ENCODE results near the gene ARHGAP26.

The ARHGAP26 gene, protein sequence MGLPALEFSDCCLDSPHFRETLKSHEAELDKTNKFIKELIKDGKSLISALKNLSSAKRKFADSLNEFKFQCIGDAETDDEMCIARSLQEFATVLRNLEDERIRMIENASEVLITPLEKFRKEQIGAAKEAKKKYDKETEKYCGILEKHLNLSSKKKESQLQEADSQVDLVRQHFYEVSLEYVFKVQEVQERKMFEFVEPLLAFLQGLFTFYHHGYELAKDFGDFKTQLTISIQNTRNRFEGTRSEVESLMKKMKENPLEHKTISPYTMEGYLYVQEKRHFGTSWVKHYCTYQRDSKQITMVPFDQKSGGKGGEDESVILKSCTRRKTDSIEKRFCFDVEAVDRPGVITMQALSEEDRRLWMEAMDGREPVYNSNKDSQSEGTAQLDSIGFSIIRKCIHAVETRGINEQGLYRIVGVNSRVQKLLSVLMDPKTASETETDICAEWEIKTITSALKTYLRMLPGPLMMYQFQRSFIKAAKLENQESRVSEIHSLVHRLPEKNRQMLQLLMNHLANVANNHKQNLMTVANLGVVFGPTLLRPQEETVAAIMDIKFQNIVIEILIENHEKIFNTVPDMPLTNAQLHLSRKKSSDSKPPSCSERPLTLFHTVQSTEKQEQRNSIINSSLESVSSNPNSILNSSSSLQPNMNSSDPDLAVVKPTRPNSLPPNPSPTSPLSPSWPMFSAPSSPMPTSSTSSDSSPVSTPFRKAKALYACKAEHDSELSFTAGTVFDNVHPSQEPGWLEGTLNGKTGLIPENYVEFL

DNA sequence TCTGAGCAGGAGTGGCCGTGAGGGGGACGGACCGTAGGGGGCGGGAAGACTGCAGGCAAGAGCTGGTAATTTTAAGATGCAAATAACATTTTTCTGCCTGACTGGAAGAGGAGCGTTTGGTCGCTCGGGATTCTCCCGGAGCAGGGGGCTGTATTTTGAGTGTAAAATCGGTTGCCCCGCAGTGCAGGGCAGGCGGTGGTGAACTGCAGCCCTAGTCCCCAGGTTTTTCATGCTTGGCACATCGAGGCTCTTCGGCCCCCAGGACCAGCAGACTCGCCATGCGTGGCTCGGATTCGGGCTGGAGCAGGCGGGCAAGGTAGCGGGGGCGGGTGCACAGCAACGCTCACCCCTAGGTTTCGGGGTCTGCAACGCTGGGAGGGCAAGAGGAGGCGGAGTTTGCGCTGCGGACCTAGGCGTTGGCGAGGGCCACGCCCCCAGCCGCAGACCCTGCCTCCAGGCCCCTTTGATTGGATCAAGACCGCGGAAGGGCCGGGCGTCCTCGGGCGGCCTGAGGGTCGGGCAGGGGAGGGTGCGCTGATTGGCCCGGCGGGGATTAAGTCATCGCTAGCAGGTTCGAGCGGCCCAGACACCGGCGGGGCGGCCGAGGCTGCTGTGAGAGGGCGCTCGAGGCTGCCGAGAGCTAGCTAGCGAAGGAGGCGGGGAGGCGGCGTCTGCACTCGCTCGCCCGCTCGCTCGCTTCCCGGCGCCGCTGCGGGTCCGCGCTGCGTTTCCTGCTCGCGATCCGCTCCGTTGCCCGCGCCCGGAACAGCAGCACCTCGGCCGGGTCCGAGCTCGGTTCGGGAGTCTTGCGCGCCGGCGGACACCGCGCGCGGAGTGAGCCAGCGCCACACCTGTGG lies at the start of gene ARHGAP26:
ARHGAP26 (plus strand) TSS at position 585 of the 857 bp plus-strand sequence. CDS start 385 bp downstream, outside the sequence.
- in situ Hi-C loops (cut with MboI; ENCODE audit: low sequenced_read_pairs) = no loop called here

GRCh38 chr5:142720641-142721271 lies 49.4 kb upstream of the ARHGAP26 start:
- in situ Hi-C loops (cut with MboI; ENCODE audit: low sequenced_read_pairs) = loop anchor here (25.0 kb wide), 1 partner anchor 1467 kb away; no protein-coding TSS in a partner anchor

DNA sequence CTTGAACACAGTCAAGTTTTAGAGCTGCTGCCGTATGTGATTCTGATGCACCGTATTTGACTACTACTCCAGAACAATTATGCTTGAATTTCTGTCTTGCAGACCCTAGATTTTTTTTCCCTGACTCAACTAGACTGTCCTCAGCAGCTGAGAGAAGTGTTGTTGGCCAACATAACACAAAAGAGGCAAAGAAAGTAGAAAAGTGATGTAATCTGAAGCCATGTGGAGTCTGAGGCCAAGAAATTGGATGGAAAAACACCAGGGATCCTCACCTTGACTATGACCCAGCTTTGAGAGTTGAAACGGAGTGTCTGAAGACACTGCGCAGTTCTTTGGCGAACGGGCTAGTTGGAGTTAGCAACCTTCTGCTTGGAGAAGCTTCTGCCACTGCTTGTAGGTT lies 48.0 kb upstream of the ARHGAP26 start:
- in situ Hi-C loops (cut with MboI; ENCODE audit: low sequenced_read_pairs) = loop anchor here (25.0 kb wide), 1 partner anchor 1465 kb away; no protein-coding TSS in a partner anchor

- in situ Hi-C loops (cut with MboI; ENCODE audit: low sequenced_read_pairs) = loop anchor here (25.0 kb wide), 1 partner anchor 1464 kb away; no protein-coding TSS in a partner anchor
Observed at GRCh38 chr5:142722896-142723295, 47.3 kb upstream of the ARHGAP26 start.

DNA sequence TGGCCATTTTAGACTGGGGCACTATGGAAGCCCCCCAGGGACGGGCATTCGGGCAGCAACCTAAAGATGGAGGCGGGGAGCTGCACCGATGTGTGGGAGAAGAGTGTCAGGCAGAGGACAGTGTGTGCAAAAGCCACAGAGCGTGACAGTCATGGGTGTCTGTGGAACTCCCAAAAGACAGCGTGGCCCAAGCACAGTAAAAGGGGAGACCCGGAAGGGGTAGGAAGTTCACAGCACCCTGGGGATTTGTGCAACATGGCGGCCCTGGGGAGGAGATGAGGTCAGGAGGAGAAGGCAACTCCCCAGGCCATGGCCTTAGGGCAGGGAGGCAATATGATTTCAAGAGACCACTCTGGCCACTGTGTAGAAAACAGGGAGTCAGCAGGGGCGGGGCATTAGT lies 45.4 kb upstream of the ARHGAP26 start:
- in situ Hi-C loops (cut with MboI; ENCODE audit: low sequenced_read_pairs) = loop anchor here (25.0 kb wide), 1 partner anchor 1462 kb away; no protein-coding TSS in a partner anchor

DNA sequence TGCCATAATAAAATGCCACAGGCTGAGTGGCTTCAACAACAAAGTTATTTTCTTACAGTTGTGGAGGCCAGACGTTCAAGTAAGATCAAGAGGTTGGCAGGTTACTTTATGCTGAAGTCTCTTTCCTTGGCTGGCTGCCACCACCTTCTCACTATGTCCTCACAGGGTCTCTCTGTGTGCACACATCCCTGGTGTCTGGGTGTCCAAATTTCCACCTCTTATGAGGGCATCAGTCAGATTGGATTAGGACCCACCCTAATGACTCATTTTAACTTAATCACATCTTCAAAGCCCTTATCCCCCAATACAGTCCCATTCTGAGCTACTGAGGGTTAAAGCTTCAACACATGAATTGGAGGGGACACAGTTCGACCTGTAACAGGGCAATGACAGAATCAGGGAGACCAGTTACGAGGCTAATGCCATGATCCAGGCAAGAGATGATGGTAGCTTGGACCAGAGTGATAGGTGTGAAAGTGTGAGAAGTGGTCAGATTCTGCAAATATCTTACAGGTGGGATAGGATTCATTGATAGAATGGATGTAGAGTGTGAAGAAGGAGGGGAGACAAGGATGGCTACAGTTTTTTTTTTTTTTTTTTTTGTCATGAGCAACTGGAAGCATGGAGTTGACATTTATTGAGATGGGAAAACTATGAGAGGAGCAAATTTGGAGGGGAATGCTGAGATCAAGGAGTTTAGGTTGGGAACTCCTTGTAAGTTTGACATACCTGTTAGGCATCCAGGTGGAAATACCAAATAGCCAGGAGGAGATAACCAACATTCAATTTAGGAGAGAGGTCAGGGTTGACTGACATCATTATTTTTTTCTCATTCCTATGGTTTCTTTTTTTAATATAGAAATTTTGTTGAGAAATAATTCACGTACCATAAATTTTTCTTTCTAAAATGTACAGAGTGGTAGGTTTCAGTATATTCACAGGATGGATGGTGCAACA lies 44.7 kb upstream of the ARHGAP26 start:
- in situ Hi-C loops (cut with MboI; ENCODE audit: low sequenced_read_pairs) = no loop called here

DNA sequence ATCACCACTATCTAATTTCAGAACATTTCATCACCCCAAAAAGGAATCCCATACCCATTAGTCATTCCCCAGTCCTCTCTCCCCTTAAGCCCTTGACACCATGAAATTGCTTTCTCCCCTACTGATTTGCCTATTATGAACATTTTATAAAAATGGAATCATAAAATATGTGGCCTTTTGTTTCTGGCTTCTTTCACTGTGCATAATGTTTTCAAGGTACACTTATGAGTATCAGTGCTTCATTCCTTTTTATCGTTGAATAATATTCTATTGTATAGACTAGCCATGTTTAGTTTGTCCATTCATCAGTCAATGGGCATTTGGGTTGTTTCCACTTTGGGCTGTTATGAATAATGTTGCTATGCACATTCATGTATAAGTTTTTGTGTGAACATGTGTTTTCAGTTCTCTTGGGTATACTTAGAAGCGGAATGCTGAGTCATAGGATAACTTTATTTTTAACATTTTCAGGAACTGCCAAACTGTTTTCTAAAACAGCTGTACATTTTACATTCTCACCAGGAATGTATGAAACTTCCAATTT lies 43.9 kb upstream of the ARHGAP26 start:
- in situ Hi-C loops (cut with MboI; ENCODE audit: low sequenced_read_pairs) = no loop called here

- in situ Hi-C loops (cut with MboI; ENCODE audit: low sequenced_read_pairs) = no loop called here
Observed at GRCh38 chr5:142727735-142728047, 42.5 kb upstream of the ARHGAP26 start.

DNA sequence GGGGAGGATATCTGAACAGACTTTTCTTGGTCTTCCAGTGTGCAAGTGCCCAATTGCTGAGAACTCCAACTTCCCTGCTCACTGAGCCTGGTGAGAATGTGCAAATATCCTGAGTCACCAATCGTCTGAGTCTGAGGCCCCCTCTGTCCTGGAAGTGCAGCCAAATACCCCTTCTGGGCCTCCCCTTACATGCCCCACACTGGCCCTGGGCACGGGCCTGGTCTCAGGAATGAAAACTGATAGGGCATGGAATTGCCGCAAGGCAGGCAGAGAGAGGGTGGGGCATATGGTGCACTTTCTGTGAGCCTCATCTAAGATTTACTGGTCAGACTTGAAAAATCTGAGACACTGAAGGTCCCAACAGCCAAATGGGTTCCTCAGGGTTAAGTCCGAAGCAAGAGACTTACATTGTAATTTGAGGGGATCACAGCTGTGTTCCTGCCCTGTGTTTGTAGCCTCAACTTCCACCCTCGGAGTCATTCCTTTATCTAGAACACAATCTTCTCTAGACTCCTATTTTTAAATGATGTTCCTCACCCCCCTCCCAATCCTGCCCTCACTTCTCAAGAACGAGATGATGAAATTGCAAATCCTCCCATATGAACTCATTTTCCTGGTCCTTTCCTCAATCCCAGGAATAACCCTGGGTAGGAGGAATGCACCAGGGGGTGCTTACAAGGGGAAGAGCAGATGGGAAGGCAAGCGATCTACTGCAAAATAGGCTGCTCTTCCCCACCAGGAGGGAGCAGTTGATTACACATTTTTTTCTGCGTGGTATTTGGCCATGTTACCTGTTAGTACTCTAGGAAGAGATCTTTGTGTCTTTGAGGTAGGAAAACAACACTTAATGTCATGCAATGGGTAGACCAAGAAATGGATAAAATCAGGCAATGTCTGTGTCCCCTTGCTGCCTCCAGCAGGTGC lies 34.6 kb upstream of the ARHGAP26 start:
- in situ Hi-C loops (cut with MboI; ENCODE audit: low sequenced_read_pairs) = no loop called here

DNA sequence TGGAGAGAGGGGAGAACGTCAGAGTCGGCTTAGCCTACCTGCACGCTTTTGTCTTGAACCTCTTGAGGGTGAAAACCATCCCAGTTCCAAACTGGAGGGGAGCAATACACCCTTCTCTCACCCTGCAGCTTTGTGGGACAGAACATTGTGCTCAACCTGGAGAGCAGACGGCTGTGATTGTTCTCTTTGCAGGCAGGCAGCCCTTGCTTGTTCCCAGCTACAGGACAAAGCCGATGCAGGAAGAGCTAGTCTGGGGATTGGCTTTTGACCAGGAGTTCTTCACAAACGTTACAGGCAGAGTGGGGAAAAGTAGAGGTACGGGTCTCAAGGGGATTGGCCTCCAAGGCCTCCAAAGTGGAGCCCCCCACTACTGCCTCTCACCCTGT lies 33.9 kb upstream of the ARHGAP26 start:
- in situ Hi-C loops (cut with MboI; ENCODE audit: low sequenced_read_pairs) = no loop called here

DNA sequence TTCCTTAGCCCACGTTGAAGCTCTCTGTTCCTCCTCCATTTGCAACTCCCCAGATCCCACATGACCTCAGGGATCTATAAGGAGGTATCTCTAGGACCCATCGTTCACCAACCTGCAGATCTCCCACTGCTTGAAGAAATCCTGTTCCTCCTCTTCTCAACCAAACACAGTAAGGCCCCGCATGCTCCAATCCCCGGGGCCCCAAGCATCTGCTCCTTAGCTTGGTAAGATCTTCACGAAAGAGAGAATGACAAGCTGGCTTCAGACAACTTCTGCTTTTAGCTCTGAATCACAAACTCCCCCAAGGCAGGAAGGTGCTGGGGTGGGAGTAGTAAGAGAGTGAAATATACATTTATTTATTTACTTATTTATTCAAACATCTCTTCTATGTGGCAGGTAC lies 33.0 kb upstream of the ARHGAP26 start:
- in situ Hi-C loops (cut with MboI; ENCODE audit: low sequenced_read_pairs) = no loop called here

DNA sequence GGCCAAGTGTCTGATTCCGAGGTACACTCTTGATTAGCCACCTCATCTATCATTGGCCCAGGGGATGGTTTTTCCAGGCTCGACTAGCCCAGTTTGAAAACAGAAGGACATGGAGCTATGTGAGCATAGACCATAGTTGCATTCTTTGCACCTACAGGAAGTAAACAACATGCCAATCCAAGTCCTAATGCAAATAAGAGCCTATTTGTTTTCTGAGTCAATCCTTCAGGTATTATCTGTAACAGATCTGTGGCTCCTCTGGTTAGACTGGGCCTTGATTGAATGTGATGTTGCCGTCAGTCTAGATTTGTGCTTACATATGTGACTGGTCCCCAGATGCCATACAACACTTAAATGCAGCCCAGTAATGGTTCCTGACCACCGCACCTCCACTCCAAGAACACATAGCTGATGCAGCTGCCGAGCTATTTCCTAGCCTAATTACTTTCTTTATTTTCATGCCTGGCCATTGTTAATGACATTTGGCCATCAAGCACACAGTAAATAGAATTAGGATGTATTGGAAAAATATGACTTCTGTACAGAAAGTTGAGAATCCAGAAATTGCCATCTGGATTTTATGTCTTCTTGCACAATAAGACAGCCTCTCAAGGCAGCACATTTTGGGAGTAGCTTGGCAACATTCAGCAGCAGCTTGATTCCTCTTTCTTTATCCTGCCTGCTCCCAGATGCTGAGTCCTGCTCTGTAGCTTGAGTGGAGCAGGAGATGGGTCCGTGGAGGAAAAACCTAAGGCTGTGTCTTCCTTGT lies 29.5 kb upstream of the ARHGAP26 start:
- in situ Hi-C loops (cut with MboI; ENCODE audit: low sequenced_read_pairs) = no loop called here

DNA sequence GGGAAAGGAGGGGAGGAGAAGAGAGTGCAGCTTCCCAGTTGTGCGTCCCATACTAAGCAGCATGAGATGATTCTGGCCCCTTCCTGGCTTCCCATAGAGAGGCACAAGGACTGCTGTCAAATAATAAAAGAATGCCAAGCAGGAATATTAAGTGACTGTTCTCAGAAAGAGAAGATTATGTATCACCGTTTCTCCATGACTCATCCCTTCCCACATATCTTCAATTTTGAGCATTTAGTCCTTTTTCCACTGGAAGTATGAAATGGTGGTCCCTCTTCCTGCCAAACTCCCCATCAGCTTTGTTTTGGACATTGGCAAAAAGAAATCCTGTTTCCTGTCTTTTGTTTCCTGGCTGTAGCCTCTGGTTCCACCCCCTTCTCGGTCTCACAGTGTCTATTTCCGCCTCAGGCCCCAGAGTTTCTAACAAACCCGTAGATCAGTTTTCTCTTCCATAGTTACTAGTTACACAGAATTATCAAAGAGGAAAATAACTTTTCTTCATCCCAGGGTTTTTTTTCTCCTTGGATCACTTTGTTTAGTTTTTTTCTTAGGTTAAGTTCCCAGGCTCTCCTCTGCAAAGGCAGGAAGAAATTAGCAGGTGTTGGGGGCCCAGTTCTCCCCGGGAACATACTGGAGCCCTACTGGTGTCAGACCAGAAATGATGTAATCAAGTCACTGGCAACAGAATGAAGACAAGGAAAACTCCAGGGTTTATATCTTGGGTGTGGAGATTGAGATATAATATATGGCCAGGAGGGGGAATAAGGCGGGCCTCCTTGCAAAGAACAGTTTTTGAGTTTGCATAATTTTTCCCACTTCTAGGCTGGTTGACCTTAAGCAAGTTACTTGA lies 26.4 kb upstream of the ARHGAP26 start:
- in situ Hi-C loops (cut with MboI; ENCODE audit: low sequenced_read_pairs) = no loop called here

DNA sequence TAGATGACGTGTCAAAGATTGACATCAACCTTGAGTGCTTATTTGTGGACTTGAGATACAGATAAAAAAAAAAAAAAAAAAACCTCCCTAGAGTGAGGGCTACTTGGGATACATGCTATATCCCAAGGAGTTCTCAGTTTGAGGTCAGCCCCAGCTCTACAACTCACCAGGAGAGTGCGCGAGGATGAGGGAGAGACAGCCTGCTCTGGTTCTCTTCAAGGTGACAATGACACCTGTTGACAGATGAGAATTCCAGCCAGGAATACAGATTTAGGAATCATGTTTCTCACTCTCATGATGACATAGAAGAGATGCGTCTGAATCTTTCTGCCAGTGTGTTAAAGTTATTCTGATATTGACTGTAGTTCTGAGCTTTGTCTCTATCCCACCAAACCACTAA lies 24.9 kb upstream of the ARHGAP26 start:
- in situ Hi-C loops (cut with MboI; ENCODE audit: low sequenced_read_pairs) = no loop called here

- in situ Hi-C loops (cut with MboI; ENCODE audit: low sequenced_read_pairs) = no loop called here
Observed at GRCh38 chr5:142746532-142747433, 23.4 kb upstream of the ARHGAP26 start.

DNA sequence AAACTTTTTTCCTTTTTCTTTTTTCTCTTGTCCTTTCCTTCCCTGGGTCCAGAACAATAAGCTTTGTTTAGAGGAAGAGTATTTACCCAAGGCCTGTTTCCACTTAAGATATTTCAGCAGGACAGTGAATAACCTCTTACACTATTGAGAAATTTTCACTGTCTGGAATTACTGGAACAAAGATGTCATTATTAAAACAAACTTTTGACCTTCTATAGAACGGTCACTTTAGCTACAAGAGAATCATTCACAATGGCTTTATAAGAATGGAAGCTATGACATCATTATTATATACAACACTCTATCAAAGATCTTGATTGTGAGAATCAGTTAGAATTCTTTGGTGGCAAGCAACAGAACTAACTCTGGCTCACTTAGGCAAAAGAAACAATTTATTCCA lies 22.0 kb upstream of the ARHGAP26 start:
- in situ Hi-C loops (cut with MboI; ENCODE audit: low sequenced_read_pairs) = no loop called here
